ENCODE results near the gene MDH2.

DNA sequence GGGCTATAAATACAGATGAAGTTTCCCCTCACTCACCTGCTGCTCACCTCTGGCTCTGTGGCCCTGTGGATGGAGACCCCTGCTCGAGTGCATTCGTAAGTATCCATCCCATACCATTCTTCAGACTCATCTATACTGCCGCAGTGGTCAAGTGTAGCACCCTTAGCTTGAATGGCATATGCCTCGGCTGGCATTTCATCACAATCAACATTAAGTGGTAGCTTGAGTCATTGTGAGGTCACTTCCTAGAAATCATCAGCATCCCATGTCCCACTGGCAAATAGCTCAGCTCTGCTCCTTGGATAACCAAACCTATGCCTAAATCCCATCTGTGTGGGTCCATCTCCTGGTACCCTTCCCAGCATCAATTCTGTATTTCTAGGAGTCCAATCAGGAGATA is 38.2 kb downstream of the MDH2 start:
- no peak for TF ChIP-seq POLR2A (IDR thresholded peaks at IDR 0.05)
- TF ChIP-seq, protein P1, sequence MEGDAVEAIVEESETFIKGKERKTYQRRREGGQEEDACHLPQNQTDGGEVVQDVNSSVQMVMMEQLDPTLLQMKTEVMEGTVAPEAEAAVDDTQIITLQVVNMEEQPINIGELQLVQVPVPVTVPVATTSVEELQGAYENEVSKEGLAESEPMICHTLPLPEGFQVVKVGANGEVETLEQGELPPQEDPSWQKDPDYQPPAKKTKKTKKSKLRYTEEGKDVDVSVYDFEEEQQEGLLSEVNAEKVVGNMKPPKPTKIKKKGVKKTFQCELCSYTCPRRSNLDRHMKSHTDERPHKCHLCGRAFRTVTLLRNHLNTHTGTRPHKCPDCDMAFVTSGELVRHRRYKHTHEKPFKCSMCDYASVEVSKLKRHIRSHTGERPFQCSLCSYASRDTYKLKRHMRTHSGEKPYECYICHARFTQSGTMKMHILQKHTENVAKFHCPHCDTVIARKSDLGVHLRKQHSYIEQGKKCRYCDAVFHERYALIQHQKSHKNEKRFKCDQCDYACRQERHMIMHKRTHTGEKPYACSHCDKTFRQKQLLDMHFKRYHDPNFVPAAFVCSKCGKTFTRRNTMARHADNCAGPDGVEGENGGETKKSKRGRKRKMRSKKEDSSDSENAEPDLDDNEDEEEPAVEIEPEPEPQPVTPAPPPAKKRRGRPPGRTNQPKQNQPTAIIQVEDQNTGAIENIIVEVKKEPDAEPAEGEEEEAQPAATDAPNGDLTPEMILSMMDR (IDR thresholded peaks at IDR 0.05): no peak
